Heart left ventricle (tissue), 16 donors: Measurements from ENCODE around the gene LTB. TPM values are rescaled to one million over a fixed set of nuclear protein-coding genes. Genes with fewer than 3 reads are reported as not detected.
A peak's percentile ranks its signal among the peaks of the same experiment; 100 is the strongest.

Experiments used
- ATAC-seq, 4 donors: fragments of 200-7000 bp; cut with Tn5 transposase; one replicate each; pipeline ENCODE4 v1.9.1; 2020 to 2022; ENCODE audit warnings: moderate library complexity in 4 of 4, mild to moderate bottlenecking in 3 of 4, moderate number of reproducible peaks in 1 of 4
- DNase-seq, 5 donors: peaks; one replicate each; pipeline ENCODE4 v3.0.0-alpha.2; 2020
- H3K27ac ChIP-seq, 12 donors: fragments of 200-600 bp; sonication (generic) in 4 of 12; one replicate each; pipeline versions ENCODE4 v1.5.0 to v1.8.0; 2016 to 2022; ENCODE audit warnings: mild to moderate bottlenecking in 2 of 12
- H3K27me3 ChIP-seq, 9 donors: fragments of 200-600 bp; sonication (generic) in 2 of 9; one replicate each; pipeline versions ENCODE4 v1.5.1 to v1.8.0; 2016 to 2022; ENCODE audit warnings: mild to moderate bottlenecking in 3 of 9
- H3K36me3 ChIP-seq, 9 donors: fragments of 200-600 bp; sonication (generic) in 2 of 9; one replicate each; pipeline versions ENCODE4 v1.5.0 to v1.8.0; 2018 to 2022; ENCODE audit warnings: mild to moderate bottlenecking in 2 of 9
- H3K4me1 ChIP-seq, 12 donors: fragments of 200-600 bp; sonication (generic) in 4 of 12; one replicate each; pipeline versions ENCODE4 v1.5.0 to v1.8.0; 2016 to 2022; ENCODE audit warnings: mild to moderate bottlenecking in 3 of 12
- H3K4me3 ChIP-seq, 12 donors: fragments of 200-600 bp; sonication (generic) in 4 of 12; one replicate each; pipeline versions ENCODE4 v1.5.0 to v1.8.0; 2017 to 2022; ENCODE audit warnings: mild to moderate bottlenecking in 9 of 12, moderate library complexity in 4 of 12
- H3K9me3 ChIP-seq, 12 donors: fragments of 200-600 bp; sonication (generic) in 4 of 12; one replicate each; pipeline versions ENCODE4 v1.5.0 to v1.8.0; 2016 to 2022; ENCODE audit warnings: mild to moderate bottlenecking in 1 of 12
- POLR2A ChIP-seq, 2 donors: fragments of 450-650 bp; IDR thresholded peaks; one replicate each; pipeline ENCODE4 v1.6.1; 2017; ENCODE audit warnings: antibody characterized with exemption in 2 of 2, mild to moderate bottlenecking in 2 of 2, moderate library complexity in 2 of 2
- WGBS, 4 donors: extraction: QIAGEN DNeasy Blood & Tissue Kit in 2 of 4; methylation state at CpG; one replicate each; pipeline versions ENCODE4 v1.1.5 to v1.1.7; 2013 to 2018; 5-methylcytosine and 5-hydroxymethylcytosine counted together
- intact Hi-C, 10 donors: fragments of 100-400 bp; cut with DNase I; formaldehyde crosslinking; loops; one replicate each; pipeline versions ENCODE4 v1.11.1 to v1.14.2; 2022
- polyA plus RNA-seq, 2 donors: library from polyadenylated mRNA; stranded (reverse); fragments of 200-250 nt; gene quantifications; one replicate each; pipeline ENCODE4 v1.2.3, GENCODE V29; 2013
- total RNA-seq, 9 donors: library from RNA; depleted of rRNA in 2 of 9; stranded (reverse); fragments of >200 nt in 2 of 9; fragmentation: NEBNext Ultra II Directional in 3 of 9; extraction: Animal tissue kit (Norgen Biotek cat#: 25700) in 3 of 9; gene quantifications; one replicate each; pipeline versions ENCODE4 v1.1.0 to v1.2.4, GENCODE V29; 2016 to 2023
- TF ChIP-seq, protein P1 (sequence below), 12 donors: fragments of 200-600 bp; sonication (generic) in 4 of 12; IDR thresholded peaks; one replicate each; pipeline versions ENCODE4 v1.5.0 to v1.8.0; 2018 to 2022; ENCODE audit warnings: antibody characterized with exemption in 12 of 12, mild to moderate bottlenecking in 5 of 12
- donor health status: ischemic (EF 13 %, LVEDD 7.1; RV severe dilation, severe dysfunction).
- donor health status: healthy with polysubstance abuse.
- donor health status: DM: no; HTN: yes; CAD: no.
- donor health status: DM: no; HTN: no; CAD: no.
- donor health status: ischemic (EF 25% LVEDD 6.9; RV normal size, moderate dysfunction).
- donor health status: ischemic (EF 25% LVEDD 5.7; RV mildly dilated, moderate dysfunction).
- donor health status: healthy.
- donor health status: DM: yes; HTN: yes; CAD: no.
- donor health status: ischemic (EF 35%, LVEDD 5.7; RV mildly dilated, moderate dysfunction).
- donor health status: nonischemic (EF 11% LVEDD 7.7; RV severe dilation, severe dysfunction).
- donor health status: DM: yes; HTN: yes; CAD: no.
- donor health status: PGD.
- donor health status: ischemic (EF 29% LVEDD 5.4; RV normal size, mild dysfunction).
- donor health status: nonischemic (EF 23%, LVEDD 6.1; RV moderate dilation, normal function).

LTB gene
- total and polyA plus RNA-seq, 11 donors, result 0.30 to 15.6 (median 0.85) TPM; not detected in 4

DNA sequence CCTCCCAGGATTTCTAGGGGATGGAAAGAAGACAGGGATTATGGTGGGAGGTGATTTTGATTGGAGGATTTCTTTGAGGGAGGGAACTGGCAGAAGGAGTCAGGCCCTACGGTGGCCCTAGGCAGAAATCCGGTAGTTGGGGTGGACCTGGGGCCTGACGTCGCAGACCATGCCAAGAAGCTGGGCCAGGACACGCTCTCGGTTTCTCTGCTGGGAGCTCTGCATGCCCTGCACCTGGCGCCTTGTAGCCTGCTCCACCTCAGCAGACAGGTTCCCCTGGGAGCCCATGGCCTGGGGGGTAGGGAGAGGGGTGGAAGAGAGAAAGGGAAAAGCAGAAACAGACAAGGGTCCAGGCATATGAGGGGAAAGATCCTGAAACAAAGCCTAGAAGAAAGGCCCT lies 36.9 kb downstream of the LTB start:
- H3K27me3 ChIP-seq, result no peaks in the 10 kb centered on the region
- peaks cover 0 to 21% (median 18%) of the 10 kb centered on the region in 9 donors for H3K36me3 ChIP-seq
- intact Hi-C loops, result loop anchor here in 9 of 10 donors (2.0 to 10.0 kb wide), 6 partner anchors 37 to 410 kb away; partner anchors contain the start of genes LTB (in 7 of the 9), NELFE (in 3 of the 9), SKIC2 (in 3 of the 9) and APOM (in 1 of the 9)
- TF ChIP-seq, protein P1, sequence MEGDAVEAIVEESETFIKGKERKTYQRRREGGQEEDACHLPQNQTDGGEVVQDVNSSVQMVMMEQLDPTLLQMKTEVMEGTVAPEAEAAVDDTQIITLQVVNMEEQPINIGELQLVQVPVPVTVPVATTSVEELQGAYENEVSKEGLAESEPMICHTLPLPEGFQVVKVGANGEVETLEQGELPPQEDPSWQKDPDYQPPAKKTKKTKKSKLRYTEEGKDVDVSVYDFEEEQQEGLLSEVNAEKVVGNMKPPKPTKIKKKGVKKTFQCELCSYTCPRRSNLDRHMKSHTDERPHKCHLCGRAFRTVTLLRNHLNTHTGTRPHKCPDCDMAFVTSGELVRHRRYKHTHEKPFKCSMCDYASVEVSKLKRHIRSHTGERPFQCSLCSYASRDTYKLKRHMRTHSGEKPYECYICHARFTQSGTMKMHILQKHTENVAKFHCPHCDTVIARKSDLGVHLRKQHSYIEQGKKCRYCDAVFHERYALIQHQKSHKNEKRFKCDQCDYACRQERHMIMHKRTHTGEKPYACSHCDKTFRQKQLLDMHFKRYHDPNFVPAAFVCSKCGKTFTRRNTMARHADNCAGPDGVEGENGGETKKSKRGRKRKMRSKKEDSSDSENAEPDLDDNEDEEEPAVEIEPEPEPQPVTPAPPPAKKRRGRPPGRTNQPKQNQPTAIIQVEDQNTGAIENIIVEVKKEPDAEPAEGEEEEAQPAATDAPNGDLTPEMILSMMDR (IDR thresholded peaks at IDR 0.05), result no peak
- TF ChIP-seq POLR2A (IDR thresholded peaks at IDR 0.05), result no peak
- 80 to 84% (median 82%) methylated on average over 7 of the region's 7 CpGs for WGBS, 4 donors
- H3K27ac ChIP-seq, result no peak overlapping the region
- no peaks in the 10 kb centered on the region for H3K9me3 ChIP-seq
- no peak overlapping the region for H3K4me3 ChIP-seq
- peaks cover 3 to 43% (median 26%) of the 10 kb centered on the region in 12 donors for H3K4me1 ChIP-seq
- no peak for ATAC-seq
- no peak for DNase-seq

DNA sequence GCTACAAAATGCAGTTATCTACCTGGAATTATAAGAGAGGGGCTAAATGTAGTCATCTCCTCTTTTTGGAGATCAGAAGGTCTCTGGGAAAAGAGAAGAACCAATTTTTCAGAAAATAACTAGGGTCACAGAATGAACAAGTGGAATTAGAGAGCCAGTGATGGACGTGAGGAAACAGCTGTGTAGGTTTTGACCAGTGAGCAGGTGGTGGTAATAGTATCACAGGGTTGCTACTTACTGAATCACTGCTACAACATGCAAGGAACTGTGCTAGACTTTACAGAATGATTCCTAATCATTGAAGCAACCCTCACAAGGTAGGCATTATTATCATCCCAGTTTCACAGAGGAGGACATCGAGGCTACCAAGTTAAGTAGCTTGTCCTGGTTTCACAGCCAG lies 37.5 kb downstream of the LTB start:
- ATAC-seq (no peak), DNase-seq (no peak)
- H3K27ac ChIP-seq, result no peak overlapping the region
- TF ChIP-seq, protein P1 (IDR thresholded peaks at IDR 0.05), result no peak
- no peak for TF ChIP-seq POLR2A (IDR thresholded peaks at IDR 0.05)
- H3K4me1 ChIP-seq, result peaks cover 3 to 49% (median 32%) of the 10 kb centered on the region in 12 donors
- intact Hi-C loops, result loop anchor here (2.0 to 10.0 kb wide), 8 partner anchors 38 to 410 kb away; partner anchors contain the start of genes LTB (in 7 of the 10), NELFE (in 3 of the 10), SKIC2 (in 3 of the 10) and APOM (in 1 of the 10)
- H3K36me3 ChIP-seq, result peaks cover 0 to 22% (median 18%) of the 10 kb centered on the region in 9 donors
- H3K4me3 ChIP-seq, result no peak overlapping the region
- 61 to 84% (median 81%) methylated on average over 2 of the region's 2 CpGs for WGBS, 4 donors
- no peaks in the 10 kb centered on the region for H3K9me3 ChIP-seq
- no peaks in the 10 kb centered on the region for H3K27me3 ChIP-seq

DNA sequence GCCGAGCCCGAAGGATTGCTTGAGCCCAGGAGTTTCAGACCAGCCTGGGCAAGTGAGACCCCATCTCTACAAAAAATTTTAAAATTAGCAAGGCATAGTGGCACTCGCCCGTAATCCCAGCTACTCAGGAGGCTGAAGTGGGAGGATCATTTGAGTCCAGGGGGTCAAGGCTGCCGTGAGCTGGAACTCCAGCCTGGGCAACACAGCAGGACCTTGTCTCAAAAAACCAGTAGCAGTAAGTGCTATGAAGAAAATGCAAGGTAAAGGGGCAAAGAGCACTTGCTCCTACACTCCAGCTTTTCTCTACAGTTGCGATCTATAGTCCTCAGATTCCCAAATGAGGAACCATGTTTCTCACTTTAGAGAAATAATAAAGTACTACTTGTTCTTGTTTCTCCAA lies 38.6 kb downstream of the LTB start:
- Histone ChIP-seq H3K4me1 (peaks cover 3 to 56% (median 39%) of the 10 kb centered on the region in 12 donors), H3K27ac (peak overlapping the region in 5 of 12 donors; percentile 94 to 99 (median 95)), H3K27me3 (no peaks in the 10 kb centered on the region), H3K9me3 (no peaks in the 10 kb centered on the region), H3K4me3 (no peak overlapping the region), H3K36me3 (peaks cover 0 to 22% (median 18%) of the 10 kb centered on the region in 9 donors)
- TF ChIP-seq, protein P1 (IDR thresholded peaks at IDR 0.05), result no peak
- no peak for TF ChIP-seq POLR2A (IDR thresholded peaks at IDR 0.05)
- ATAC-seq (no peak), DNase-seq (no peak)
- intact Hi-C loops, result loop anchor here in 8 of 10 donors (2.0 to 10.0 kb wide), 6 partner anchors 49 to 411 kb away; partner anchors contain the start of genes NELFE (in 3 of the 8), SKIC2 (in 3 of the 8) and MICA (in 1 of the 8)
- 93 to 98% (median 95%) methylated on average over 6 of the region's 6 CpGs for WGBS, 4 donors

DNA sequence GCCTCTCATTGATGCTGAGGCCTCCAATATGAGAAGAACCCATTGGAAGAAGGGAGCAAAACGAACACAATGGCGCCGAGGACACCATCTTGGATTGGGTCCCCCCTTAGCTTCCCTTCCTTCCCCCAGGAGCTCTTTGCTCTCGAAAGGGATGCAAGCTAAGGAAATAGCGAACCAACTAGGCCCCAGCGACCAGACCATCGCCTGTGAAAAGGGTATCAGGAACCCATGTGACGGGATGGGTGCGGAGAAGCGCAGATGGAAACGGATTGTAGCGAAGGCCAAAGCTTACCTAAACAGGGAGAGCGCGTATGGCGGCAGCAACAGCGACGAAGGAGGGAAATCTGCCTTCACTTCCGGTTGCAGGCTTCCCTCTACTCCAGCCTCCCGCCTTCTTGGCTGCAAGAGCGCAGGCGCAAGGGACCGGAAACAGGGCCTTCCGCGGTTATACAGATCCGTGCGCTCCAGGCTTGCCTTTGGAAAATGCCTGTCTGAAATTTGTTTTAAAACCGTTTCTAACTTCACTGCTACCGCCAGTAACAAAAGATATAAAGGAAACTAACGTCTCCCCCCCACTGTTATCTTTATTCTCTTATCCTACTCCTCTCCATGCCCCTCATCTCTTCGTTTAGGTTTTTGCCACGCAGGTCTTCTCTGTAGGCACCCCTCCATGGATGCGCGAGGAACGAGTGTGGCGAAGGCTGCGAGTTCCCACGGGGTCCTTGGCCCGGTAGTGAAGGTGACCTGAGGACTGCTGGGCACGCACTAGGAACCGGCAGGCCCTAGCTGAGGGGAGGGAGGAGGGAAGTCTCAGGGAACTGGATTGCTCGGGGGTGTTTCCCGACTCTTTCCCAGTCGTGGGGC lies 40.3 kb downstream of the LTB start, which contains the start of gene DDX39B:
DDX39B (minus strand) TSS at position 346 of the 864 bp plus-strand sequence. CDS start 1,471 bp downstream, outside the sequence.
- Histone ChIP-seq H3K4me3 (peak within 1 kb of the TSS; percentile 48 to 95 (median 79)), H3K9me3 (no peaks in the 10 kb centered on the region), H3K27me3 (no peaks in the 10 kb centered on the region), H3K4me1 (peaks cover 3 to 52% (median 35%) of the 10 kb centered on the region in 12 donors), H3K27ac (peak within 1 kb of the TSS; percentile 90 to 99 (median 95)), H3K36me3 (peaks cover 0 to 37% (median 35%) of the 10 kb centered on the region in 9 donors)
- DNase-seq, result peak; percentile 96 to 97 (median 97)
- ATAC-seq, result peak; percentile 92 to 95 (median 94)
- WGBS, 4 donors, result 0% methylated on average over 43 of the region's 43 CpGs
- TF ChIP-seq, protein P1 (IDR thresholded peaks at IDR 0.05), result no peak
- peak in 1 of 2 donors; percentile 63 for TF ChIP-seq POLR2A (IDR thresholded peaks at IDR 0.05)
- intact Hi-C loops, result loop anchor here in 9 of 10 donors (2.0 to 10.0 kb wide), 5 partner anchors 47 to 413 kb away; partner anchors contain the start of genes NELFE (in 3 of the 9), SKIC2 (in 3 of the 9) and MICA (in 1 of the 9)
